Osteocyte (in vitro differentiated cells): ENCODE results near the gene SLC35G3. TPM values are rescaled to one million over a fixed set of nuclear protein-coding genes. Genes with fewer than 3 reads are reported as not detected.

Experiments
- DNase-seq: peaks from one replicate; pipeline ENCODE4 v3.0.0; 2021; ENCODE audit warnings: mixed read lengths; ENCODE audit not compliant: unreplicated experiment; ENCODE audit errors: extremely low spot score
- H3K27ac Mint-ChIP-seq: one replicate; pipeline ENCODE4 v1.8.0; 2021; ENCODE audit warnings: mild to moderate bottlenecking, mixed read lengths; ENCODE audit not compliant: unreplicated experiment
- H3K27me3 Mint-ChIP-seq: one replicate; pipeline ENCODE4 v1.8.0; 2021; ENCODE audit warnings: mixed read lengths; ENCODE audit not compliant: unreplicated experiment
- H3K36me3 Mint-ChIP-seq: one replicate; pipeline ENCODE4 v1.8.0; 2021; ENCODE audit warnings: mixed read lengths; ENCODE audit not compliant: unreplicated experiment
- H3K4me1 Mint-ChIP-seq: one replicate; pipeline ENCODE4 v1.8.0; 2021; ENCODE audit warnings: mixed read lengths; ENCODE audit not compliant: unreplicated experiment
- H3K4me3 Mint-ChIP-seq: one replicate; pipeline ENCODE4 v1.8.0; 2021; ENCODE audit warnings: mild to moderate bottlenecking, moderate library complexity, mixed read lengths; ENCODE audit not compliant: unreplicated experiment
- H3K9me3 Mint-ChIP-seq: one replicate; pipeline ENCODE4 v1.8.0; 2021; ENCODE audit warnings: mixed read lengths; ENCODE audit not compliant: unreplicated experiment
- total RNA-seq: library from RNA; stranded (reverse); gene quantifications from 2 replicates; pipeline ENCODE4 v1.2.1, GENCODE V29; 2021
- TF ChIP-seq, protein P1 (sequence below): fragments of 200-600 bp; sonication (generic); IDR thresholded peaks from 2 replicates; pipeline ENCODE4 v1.5.0; 2021; ENCODE audit warnings: antibody characterized with exemption, mild to moderate bottlenecking, moderate library complexity

The SLC35G3 gene
- total RNA-seq, 1 donor from 2014 or later, result not detected

- Mint-ChIP-seq H3K27me3 (no peaks in the 10 kb centered on the region), H3K27ac (no peak overlapping the region), H3K36me3 (no peaks in the 10 kb centered on the region), H3K9me3 (peaks cover 3% of the 10 kb centered on the region), H3K4me3 (no peak overlapping the region), H3K4me1 (peaks cover 33% of the 10 kb centered on the region)
- TF ChIP-seq, protein P1, sequence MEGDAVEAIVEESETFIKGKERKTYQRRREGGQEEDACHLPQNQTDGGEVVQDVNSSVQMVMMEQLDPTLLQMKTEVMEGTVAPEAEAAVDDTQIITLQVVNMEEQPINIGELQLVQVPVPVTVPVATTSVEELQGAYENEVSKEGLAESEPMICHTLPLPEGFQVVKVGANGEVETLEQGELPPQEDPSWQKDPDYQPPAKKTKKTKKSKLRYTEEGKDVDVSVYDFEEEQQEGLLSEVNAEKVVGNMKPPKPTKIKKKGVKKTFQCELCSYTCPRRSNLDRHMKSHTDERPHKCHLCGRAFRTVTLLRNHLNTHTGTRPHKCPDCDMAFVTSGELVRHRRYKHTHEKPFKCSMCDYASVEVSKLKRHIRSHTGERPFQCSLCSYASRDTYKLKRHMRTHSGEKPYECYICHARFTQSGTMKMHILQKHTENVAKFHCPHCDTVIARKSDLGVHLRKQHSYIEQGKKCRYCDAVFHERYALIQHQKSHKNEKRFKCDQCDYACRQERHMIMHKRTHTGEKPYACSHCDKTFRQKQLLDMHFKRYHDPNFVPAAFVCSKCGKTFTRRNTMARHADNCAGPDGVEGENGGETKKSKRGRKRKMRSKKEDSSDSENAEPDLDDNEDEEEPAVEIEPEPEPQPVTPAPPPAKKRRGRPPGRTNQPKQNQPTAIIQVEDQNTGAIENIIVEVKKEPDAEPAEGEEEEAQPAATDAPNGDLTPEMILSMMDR, result no peak
- DNase-seq, result no peak
Observed at GRCh38 chr17:35240861-35241260, 46.7 kb upstream of the SLC35G3 start.

DNA sequence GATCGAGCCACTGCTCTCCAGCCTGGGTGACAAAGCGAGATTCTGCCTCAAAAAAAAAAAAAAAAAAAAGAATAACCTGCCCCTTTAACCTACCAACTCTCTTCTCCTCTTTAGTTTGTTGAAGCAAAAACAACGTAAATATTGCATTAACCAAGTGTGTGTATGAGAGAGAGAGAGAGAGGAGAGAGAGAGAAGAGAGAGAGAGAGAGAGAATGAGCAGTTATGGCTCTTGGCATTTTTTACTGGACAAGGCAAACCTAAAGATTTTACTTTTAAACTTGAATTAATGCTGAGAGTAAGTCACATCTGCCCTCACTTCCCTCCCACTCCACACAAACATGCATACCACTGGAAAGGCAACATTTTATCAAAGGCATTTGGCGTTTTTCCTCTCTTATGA is 45.6 kb upstream of the SLC35G3 start:
- no peaks in the 10 kb centered on the region for H3K36me3 Mint-ChIP-seq
- TF ChIP-seq, protein P1, result no peak
- no peak for DNase-seq
- peaks cover 3% of the 10 kb centered on the region for H3K9me3 Mint-ChIP-seq
- H3K4me1 Mint-ChIP-seq, result peaks cover 23% of the 10 kb centered on the region
- H3K4me3 Mint-ChIP-seq, result peak overlapping the region; percentile 54
- H3K27ac Mint-ChIP-seq, result no peak overlapping the region
- H3K27me3 Mint-ChIP-seq, result peaks cover 7% of the 10 kb centered on the region

- Mint-ChIP-seq H3K27me3 (peaks cover 10% of the 10 kb centered on the region), H3K36me3 (no peaks in the 10 kb centered on the region), H3K4me1 (peaks cover 13% of the 10 kb centered on the region), H3K9me3 (peaks cover 3% of the 10 kb centered on the region), H3K4me3 (no peak overlapping the region), H3K27ac (no peak overlapping the region)
- DNase-seq, result no peak
- TF ChIP-seq, protein P1, result no peak
Observed at GRCh38 chr17:35238821-35239220, 44.6 kb upstream of the SLC35G3 start.

DNA sequence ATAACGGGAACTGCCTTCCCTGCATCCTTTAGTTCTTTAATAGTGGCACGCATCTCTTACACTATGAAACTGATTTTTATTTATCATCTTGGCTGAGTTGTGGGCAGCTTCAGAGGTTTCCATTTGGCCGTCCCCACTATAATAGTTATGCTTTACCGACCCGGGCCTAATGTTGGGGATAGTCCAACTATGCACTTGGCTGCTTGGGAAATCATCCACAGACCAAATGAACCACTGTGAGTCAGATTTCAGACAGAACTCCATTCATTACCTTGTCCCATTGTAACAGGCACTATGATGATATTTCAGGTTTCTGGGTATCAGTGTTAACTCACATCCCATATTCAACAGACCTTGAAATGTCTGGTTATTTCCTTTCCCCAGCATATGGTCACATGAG is 42.6 kb upstream of the SLC35G3 start:
- Mint-ChIP-seq H3K4me1 (peaks cover 7% of the 10 kb centered on the region), H3K4me3 (no peak overlapping the region), H3K27ac (no peak overlapping the region), H3K36me3 (no peaks in the 10 kb centered on the region), H3K9me3 (peaks cover 3% of the 10 kb centered on the region), H3K27me3 (peaks cover 13% of the 10 kb centered on the region)
- no peak for DNase-seq
- TF ChIP-seq, protein P1, result no peak

GRCh38 chr17:35235917-35236316 is 41.7 kb upstream of the SLC35G3 start:
- Mint-ChIP-seq H3K27ac (no peak overlapping the region), H3K27me3 (peaks cover 21% of the 10 kb centered on the region), H3K36me3 (no peaks in the 10 kb centered on the region), H3K4me1 (peaks cover 4% of the 10 kb centered on the region), H3K9me3 (peaks cover 3% of the 10 kb centered on the region), H3K4me3 (no peak overlapping the region)
- TF ChIP-seq, protein P1, result no peak
- no peak for DNase-seq
